IPS DF 4.7 (cell line): ENCODE measurements around the gene PEX14.

Experiments used
- DNase-seq: peaks from one replicate; pipeline ENCODE4 v3.0.0-alpha.2; 2013; ENCODE audit warnings: low spot score; ENCODE audit errors: extremely low read depth

Gene PEX14

GRCh38 chr1:10592373-10592772 lies 117.6 kb downstream of the PEX14 start:
- no peak for DNase-seq

DNA sequence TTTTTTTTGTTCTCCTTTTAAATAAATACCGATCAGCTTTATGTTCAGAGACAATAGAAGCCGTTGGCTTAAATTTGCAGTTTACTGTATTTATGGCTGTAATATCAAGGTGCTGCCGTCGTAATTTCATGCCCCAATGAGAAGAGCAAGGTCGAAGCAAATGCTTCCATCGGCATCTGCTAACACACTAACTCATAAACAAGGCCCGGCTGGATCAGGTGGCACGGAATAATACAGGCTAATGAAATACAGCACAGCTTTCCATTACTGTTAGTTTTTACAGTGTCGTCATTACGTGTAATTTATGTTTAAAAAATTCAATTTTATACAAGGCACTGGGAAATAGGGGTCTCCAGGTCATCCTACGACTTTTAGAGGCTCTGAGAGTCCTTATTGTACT lies 119.0 kb downstream of the PEX14 start:
- DNase-seq, result no peak

DNA sequence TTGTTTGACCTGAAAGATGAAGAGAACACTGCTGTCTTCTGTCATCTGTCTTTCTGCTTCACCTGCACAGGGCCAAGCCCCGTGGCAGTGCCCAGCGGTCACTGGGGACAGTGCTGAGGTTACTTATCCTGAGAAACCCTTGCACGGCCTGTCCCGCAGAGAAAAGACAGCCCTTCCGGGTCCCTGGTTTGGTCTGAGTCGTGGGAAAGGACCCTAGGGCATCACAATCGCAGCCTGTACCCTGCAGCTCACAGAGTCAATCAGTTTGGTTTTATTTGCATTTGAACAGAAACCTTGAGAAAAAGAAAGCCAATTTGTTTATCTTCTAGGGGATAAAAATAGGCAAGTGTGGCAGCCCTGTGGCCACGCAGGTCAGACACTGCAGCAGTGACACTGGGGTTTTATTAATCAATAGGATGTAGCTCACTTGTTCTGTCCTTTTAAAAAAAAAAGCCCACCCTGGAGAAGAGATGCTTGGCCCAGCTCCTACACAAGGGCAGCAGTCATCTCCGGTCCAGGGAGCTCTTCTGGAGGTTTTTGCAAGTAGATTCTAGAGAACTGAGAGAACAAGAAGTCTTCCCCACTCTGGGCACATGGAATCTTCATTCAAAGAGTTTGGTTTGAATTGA lies 120.0 kb downstream of the PEX14 start:
- DNase-seq, result no peak

GRCh38 chr1:10596780-10597179 lies 122.0 kb downstream of the PEX14 start:
- DNase-seq, result no peak

DNA sequence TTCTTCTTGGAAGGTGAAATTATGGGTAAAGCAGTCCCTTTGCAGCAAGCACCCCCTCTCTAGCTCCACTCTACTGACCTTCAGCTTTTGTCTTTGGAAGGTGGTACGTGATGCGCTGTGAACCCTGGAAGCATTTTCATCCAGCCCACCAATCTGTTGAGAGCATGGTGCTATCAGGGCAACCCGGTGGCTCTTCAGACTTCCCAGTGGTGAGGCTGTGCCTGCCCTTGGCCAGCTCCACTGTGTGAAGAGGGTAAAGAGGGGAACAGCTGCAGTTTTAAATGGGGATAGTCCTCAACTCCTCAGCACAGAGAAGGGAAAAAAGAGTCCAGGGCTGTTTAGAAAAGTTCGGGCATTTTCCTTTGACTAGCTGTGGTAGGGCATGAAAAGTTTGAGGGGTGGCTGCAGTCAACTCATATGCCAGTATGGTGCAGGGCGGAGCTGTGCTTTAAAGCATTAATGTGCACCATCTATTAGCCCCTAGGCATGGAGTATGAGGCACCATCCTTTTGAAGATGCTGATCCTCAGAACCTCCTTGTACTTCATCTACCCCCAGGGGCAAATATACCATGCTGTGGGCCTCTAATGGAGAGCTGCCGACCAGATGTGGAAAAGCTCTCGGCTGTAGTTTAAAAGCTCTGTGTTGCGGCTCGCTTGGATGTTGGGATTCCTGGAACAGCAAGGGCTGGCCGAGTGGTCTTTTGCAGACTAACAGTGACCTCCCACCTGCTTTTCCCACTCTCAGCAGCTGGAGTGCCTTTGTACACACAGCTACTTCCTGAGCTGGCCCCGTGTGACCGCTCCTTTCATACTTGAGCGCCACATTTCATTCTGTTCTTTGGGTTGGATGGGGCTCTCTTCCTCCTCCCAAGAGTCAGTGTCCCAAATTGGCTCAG lies 123.0 kb downstream of the PEX14 start:
- DNase-seq, result no peak

- DNase-seq, result no peak
Measured at GRCh38 chr1:10598389-10598702, 123.6 kb downstream of the PEX14 start.

GRCh38 chr1:10599194-10599861 lies 124.6 kb downstream of the PEX14 start:
- DNase-seq, result no peak

DNA sequence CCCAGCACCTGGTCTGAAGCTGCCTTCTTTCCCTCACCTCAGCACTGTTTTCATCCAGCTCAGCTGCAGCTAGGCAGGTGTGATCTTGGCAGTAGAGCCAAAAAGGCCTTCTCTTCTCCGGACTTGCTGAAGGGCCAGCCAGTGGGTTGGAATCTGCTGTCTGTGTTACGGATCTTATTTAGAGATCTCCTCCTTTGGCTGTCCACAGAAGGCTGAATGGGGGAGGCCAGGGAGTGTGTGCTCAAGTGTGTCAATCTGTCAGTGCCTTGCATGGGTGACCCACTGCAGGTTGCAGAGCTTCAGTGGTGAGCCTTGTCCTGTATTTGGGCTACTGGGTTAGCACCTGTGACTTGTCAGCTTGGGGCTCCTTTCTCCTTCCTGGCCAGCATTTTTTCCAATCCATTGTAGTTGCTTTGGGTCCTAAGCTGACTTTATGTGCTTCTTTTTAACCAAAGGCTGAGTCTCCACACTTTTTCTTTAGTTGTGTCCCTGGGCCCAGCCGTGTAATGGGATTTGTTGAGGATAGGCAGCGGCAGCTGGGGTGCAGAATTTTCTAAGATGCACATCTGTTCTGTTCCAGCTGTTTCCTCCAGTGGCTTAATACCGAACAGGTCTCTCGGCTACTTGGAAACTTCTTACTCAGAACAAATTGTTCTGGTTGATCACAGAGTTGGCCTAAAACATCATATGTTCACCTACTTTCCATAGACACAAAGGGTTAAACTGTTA lies 126.8 kb downstream of the PEX14 start:
- no peak for DNase-seq

- no peak for DNase-seq
Measured at GRCh38 chr1:10602936-10603335, 128.2 kb downstream of the PEX14 start.

- no peak for DNase-seq
Measured at GRCh38 chr1:10604966-10605365, 130.2 kb downstream of the PEX14 start.

DNA sequence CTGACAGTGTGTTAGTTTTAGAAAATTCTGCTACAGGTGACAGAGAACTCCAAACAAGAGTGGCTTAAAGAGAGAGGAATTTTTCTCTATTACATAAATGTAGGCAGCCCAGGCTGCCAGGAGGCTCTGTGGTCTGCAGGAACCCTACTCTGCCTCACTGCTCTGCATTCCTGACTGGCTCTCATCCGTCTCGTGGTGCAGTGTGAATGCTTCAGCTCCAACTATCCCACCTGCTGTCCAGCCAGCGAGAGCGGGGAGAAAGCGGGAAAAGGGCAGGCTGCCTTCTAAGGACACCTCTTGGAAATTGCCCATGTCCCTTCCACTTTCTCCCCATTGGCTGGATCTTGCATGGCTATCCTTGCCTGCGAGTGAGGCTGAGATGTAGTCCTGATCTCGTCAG lies 131.3 kb downstream of the PEX14 start:
- DNase-seq, result no peak

GRCh38 chr1:10607228-10607627 lies 132.5 kb downstream of the PEX14 start:
- DNase-seq, result no peak

- no peak for DNase-seq
Measured at GRCh38 chr1:10608690-10609089, 133.9 kb downstream of the PEX14 start.

- DNase-seq, result no peak
Measured at GRCh38 chr1:10610901-10611600, 136.3 kb downstream of the PEX14 start.

DNA sequence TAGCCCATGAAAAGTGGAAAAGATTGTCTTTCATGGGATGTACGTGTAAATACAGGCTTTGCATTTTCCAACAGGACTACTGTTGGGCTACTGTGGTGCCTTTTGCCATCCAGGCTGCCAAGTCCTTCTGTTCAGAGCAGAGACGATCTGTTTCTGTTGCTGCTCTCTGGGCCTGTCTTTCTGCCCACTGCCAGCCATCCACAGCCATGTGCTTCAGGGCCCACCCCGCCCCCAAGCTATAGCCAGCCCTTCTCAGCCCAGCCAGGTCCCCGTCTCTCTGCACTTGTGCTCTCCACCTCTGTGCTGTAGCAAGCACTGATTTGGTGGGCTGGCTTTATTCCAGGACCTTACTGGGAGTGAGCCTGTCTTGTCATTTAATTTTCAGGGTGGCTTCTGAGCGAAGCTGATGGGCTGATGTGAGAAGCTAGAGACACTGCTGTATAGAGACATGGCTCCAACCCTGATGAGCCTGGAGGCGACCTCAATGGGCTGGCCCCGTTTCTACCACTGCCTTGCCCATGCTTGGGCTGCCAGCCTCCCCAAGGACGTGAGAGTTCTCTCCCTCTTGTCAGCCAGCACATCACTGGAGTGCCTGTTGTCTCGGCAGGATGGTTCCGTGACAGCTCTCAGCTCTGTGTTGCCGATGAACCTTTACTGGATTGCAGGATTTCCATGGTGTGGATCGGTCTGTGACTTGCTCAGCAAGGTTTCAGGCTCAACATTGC lies 137.8 kb downstream of the PEX14 start:
- DNase-seq, result no peak

DNA sequence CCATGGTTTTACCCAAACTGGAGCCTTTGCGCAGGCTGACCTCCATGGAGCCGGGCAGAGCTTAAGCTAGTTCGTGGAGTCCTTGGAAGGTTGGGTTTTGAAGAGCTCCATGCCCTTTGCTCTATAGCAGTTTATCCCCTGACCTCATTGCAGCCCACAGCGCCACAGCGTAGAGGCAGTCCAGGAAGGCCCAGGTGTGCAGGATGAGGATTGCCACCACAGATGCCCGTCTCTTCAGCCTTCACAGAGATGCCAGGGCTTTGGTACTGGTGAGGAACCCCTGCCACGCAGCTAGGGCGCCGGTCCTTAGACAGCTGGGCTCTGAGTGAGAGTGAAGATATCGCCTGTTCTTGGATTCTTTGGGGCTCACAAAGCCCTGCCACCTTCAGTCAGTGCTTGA lies 138.6 kb downstream of the PEX14 start:
- no peak for DNase-seq

DNA sequence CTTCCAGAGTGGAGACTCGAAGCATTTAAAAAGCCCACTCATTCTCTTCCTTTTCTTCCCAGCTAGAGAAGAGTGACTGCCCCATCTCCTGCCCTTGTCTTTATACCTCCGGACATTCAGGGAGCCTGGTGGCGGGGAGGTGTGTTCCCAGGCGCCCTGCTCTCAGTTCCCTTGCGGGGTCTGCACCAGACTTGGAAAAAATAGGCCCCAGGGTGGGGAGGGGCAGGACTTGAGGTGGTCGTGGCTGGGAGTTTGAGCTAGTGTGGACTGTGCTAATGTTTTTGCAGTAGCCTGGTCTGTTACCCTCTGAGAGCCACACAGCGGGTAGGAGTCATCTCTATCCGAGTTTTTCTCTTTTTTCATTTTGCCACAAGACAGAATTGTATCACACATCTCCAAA lies 139.1 kb downstream of the PEX14 start:
- DNase-seq, result no peak

GRCh38 chr1:10614377-10615225 lies 139.9 kb downstream of the PEX14 start:
- DNase-seq, result no peak

DNA sequence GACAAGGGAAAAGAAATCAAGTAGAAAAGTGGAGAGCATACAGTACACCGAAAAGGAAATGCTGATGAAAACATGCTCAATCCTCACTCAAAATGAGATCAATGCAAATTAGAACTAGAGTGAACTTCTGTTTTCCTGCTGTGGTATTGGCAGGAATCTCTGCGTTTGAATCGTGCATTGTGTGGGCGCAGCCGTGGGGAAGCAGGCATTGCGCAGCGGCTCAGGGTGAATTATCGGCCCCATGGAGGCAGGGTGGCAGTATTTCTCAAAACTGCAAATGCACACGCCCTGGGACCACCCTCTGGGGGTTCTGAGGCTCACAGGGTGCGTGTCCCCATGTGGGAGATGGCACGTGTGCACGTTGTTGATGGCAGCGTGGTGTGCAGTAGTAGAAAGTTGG lies 140.6 kb downstream of the PEX14 start:
- no peak for DNase-seq
